Keratinocyte (primary cell): ENCODE measurements around the gene TSPEAR. TPM values are rescaled to one million over a fixed set of nuclear protein-coding genes. Genes with fewer than 3 reads are reported as not detected.
"Not testable (repeated sequence)": the region's sequence is repeated elsewhere in the genome, so short reads cannot be mapped to it uniquely, and the experiment has no call there.

Source experiments
- DNase-seq: peaks from one replicate; pipeline ENCODE4 v3.0.0-alpha.2; 2011; ENCODE audit warnings: low read depth, missing footprints, low spot score
- FAIRE-seq: peaks from 2 replicates; lab custom pipeline; 2011; peaks lifted over from hg19 to GRCh38; lab: Jason Lieb, UNC
- H2AFZ ChIP-seq: 2 replicates; pipeline ENCODE4 v1.6.0; 2012; ENCODE audit warnings: low read length, control low read depth, inconsistent platforms; ENCODE audit not compliant: control insufficient read depth
- H3K27ac ChIP-seq: 2 replicates; pipeline ENCODE4 v1.5.1; 2011; ENCODE audit warnings: low read length; ENCODE audit not compliant: control insufficient read depth, insufficient read depth
- H3K27me3 ChIP-seq: 3 replicates; pipeline ENCODE4 v1.6.0; 2011; ENCODE audit warnings: low read length; ENCODE audit not compliant: control insufficient read depth, insufficient read depth; ENCODE audit errors: extremely low read depth
- H3K36me3 ChIP-seq, 2 experiments: 2 replicates in 1 of 2; 3 replicates in 1 of 2; pipeline ENCODE4 v1.5.1; 2011; ENCODE audit warnings: low read length in 2 of 2, mild to moderate bottlenecking in 1 of 2; ENCODE audit not compliant: control insufficient read depth in 2 of 2, insufficient read depth in 2 of 2; ENCODE audit errors: extremely low read depth in 1 of 2
- H3K4me1 ChIP-seq: 3 replicates; pipeline ENCODE4 v1.5.1; 2011; ENCODE audit warnings: low read length; ENCODE audit not compliant: control insufficient read depth, insufficient read depth; ENCODE audit errors: extremely low read depth
- H3K4me2 ChIP-seq: 3 replicates; pipeline ENCODE4 v1.6.0; 2011; ENCODE audit warnings: low read depth, low read length; ENCODE audit not compliant: control insufficient read depth, insufficient read depth; ENCODE audit errors: extremely low read depth
- H3K4me3 ChIP-seq, 3 experiments: fragments of 200-600 bp in 1 of 3; sonication (generic) in 1 of 3; 2 replicates in 2 of 3; 3 replicates in 1 of 3; pipeline ENCODE4 v1.5.1; 2011 to 2016; ENCODE audit warnings: low read length in 3 of 3, mild to moderate bottlenecking in 3 of 3, control low read depth in 2 of 3, inconsistent platforms in 1 of 3, low read depth in 1 of 3, mixed read lengths in 1 of 3, mixed run types in 1 of 3, moderate library complexity in 1 of 3; ENCODE audit not compliant: control insufficient read depth in 2 of 3, insufficient read depth in 2 of 3; ENCODE audit errors: extremely low read depth in 1 of 3
- H3K79me2 ChIP-seq: 2 replicates; pipeline ENCODE4 v1.6.0; 2012; ENCODE audit warnings: low read length; ENCODE audit not compliant: control insufficient read depth, insufficient read depth
- H3K9ac ChIP-seq: 3 replicates; pipeline ENCODE4 v1.6.0; 2011; ENCODE audit warnings: low read length; ENCODE audit not compliant: control insufficient read depth, insufficient read depth; ENCODE audit errors: extremely low read depth
- H3K9me1 ChIP-seq: 3 replicates; pipeline ENCODE4 v1.6.0; 2011; ENCODE audit warnings: low read length; ENCODE audit not compliant: control insufficient read depth, insufficient read depth; ENCODE audit errors: extremely low read depth
- H3K9me3 ChIP-seq: 2 replicates; pipeline ENCODE4 v1.5.1; 2012; ENCODE audit warnings: low read depth, low read length; ENCODE audit not compliant: control insufficient read depth
- H4K20me1 ChIP-seq: 3 replicates; pipeline ENCODE4 v1.6.0; 2011; ENCODE audit warnings: low read length; ENCODE audit not compliant: control insufficient read depth, insufficient read depth; ENCODE audit errors: extremely low read depth
- EZH2 ChIP-seq: IDR thresholded peaks from one replicate; pipeline ENCODE4 v1.6.1; 2012; ENCODE audit warnings: inconsistent platforms, mild to moderate bottlenecking, low read length, moderate library complexity
- dilution Hi-C: fragments of 300-500 bp; cut with MboI; formaldehyde crosslinking; loops from one replicate; pipeline ENCODE4 v1.7.0; 2020; ENCODE audit warnings: low sequenced_read_pairs; ENCODE audit not compliant: extremely low pct_ligation_motif_present
- polyA plus RNA-seq, 5 experiments: library from polyadenylated mRNA; depleted of rRNA in 3 of 5; stranded (reverse) in 3 of 5; stranded (forward) in 1 of 5; unstranded in 1 of 5; fragments of >200 nt; gene quantifications; 1 replicate in 1 of 5; 2 replicates in 3 of 5; 3 replicates in 1 of 5; pipeline versions ENCODE4 v1.2.1 to v1.2.3, GENCODE V29; 2011 to 2012; ENCODE audit warnings: missing spikeins in 2 of 5, low read depth in 1 of 5, low replicate concordance in 1 of 5
- TF ChIP-seq, protein P1 (sequence below), 3 experiments: IDR thresholded peaks in 1 of 3; conservative IDR thresholded peaks in 1 of 3; optimal IDR thresholded peaks in 1 of 3; 2 replicates in 2 of 3; 3 replicates in 1 of 3; pipeline versions ENCODE3 to v1.5.1; 2011; ENCODE audit warnings: low read length in 3 of 3, mild to moderate bottlenecking in 3 of 3, moderate library complexity in 2 of 3, control low read depth in 1 of 3, inconsistent platforms in 1 of 3; ENCODE audit not compliant: insufficient read depth in 2 of 3; ENCODE audit errors: extremely low read depth in 1 of 3

Gene TSPEAR
- polyA plus RNA-seq, 1 donor (not counting 4 experiments of a cell fraction or from before 2014, with no cell fraction given) = 0.12 TPM

DNA sequence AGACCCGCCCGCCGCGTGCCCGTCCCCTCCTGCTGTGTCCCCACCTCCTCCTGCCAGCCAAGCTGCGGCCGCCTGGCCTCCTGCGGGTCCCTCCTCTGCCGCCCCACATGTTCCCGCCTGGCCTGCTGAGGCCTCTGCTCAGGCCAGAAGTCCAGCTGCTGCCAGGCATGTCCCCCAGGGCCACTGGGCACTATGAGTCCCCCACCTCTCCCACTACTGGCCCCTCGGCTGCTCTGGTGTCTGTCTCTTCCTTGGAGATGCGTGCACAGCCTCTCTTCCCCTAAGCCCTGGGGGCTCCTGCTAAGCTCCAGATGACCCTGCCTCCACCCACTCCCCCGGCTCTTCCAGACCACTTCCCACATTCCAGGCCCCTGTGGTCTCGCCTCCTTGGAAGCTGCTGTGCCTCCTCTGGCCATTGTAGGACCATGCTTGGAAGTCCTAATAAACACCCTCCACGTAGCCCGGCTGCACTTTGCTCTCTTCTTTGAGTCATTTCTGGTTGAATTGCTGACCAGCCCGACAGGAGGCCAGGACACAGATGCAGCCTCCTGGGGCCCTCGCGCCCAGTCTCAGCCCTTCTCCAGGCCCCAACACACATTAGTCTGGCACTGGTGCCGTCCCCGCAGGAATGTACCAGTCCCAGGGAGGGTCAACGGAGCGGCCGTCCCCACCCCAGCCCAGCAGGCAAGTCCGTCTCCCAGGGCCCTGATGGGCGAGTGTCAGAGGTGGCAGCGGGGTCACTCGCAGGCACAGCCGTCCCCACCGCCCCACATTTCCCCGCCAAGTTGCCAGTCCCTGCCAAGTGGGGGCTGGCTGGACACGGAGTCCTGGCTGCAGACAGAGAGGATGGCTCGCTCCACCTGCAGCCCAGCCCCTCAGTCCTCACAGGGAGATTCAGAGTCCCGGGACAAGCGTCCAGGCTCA is 13.3 kb downstream of the TSPEAR start:
- no peak overlapping the region for H3K4me3 ChIP-seq
- no peaks in the 10 kb centered on the region for H3K4me1 ChIP-seq
- TF ChIP-seq, protein P1, sequence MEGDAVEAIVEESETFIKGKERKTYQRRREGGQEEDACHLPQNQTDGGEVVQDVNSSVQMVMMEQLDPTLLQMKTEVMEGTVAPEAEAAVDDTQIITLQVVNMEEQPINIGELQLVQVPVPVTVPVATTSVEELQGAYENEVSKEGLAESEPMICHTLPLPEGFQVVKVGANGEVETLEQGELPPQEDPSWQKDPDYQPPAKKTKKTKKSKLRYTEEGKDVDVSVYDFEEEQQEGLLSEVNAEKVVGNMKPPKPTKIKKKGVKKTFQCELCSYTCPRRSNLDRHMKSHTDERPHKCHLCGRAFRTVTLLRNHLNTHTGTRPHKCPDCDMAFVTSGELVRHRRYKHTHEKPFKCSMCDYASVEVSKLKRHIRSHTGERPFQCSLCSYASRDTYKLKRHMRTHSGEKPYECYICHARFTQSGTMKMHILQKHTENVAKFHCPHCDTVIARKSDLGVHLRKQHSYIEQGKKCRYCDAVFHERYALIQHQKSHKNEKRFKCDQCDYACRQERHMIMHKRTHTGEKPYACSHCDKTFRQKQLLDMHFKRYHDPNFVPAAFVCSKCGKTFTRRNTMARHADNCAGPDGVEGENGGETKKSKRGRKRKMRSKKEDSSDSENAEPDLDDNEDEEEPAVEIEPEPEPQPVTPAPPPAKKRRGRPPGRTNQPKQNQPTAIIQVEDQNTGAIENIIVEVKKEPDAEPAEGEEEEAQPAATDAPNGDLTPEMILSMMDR (optimal IDR thresholded peaks at IDR 0.05 in 1 of 3, IDR thresholded peaks at IDR 0.05 in 1 of 3, conservative IDR thresholded peaks at IDR 0.05 in 1 of 3; ENCODE audit: extremely low read depth in 1 of 3, insufficient read depth in 2 of 3, low read length in 3 of 3) = no peak
- TF ChIP-seq EZH2 = no peak
- H3K27ac ChIP-seq = no peak overlapping the region
- FAIRE-seq = no peak
- H3K9me3 ChIP-seq = no peaks in the 10 kb centered on the region
- no peak overlapping the region for H3K9ac ChIP-seq
- no peaks in the 10 kb centered on the region for H3K36me3 ChIP-seq
- H2AFZ ChIP-seq = no peak overlapping the region
- H4K20me1 ChIP-seq = no peaks in the 10 kb centered on the region
- no peak for DNase-seq
- no peaks in the 10 kb centered on the region for H3K79me2 ChIP-seq
- peaks cover 14% of the 10 kb centered on the region for H3K27me3 ChIP-seq
- H3K4me2 ChIP-seq = no peak overlapping the region
- dilution Hi-C loops = no loop called here
- no peaks in the 10 kb centered on the region for H3K9me1 ChIP-seq

DNA sequence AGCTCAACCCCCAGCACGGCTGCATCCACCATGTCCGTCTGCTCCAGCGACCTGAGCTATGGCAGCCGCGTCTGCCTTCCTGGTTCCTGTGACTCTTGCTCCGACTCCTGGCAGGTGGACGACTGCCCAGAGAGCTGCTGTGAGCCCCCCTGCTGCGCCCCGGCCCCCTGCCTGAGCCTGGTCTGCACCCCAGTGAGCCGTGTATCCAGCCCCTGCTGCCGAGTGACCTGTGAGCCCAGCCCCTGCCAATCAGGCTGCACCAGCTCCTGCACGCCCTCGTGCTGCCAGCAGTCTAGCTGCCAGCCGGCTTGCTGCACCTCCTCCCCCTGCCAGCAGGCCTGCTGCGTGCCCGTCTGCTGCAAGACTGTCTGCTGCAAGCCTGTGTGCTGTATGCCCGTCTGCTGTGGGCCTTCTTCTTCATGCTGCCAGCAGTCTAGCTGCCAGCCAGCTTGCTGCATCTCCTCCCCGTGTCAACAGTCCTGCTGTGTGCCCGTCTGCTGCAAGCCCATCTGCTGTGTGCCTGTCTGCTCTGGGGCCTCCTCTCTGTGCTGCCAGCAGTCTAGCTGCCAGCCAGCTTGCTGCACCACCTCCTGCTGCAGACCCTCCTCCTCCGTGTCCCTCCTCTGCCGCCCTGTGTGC is 14.1 kb downstream of the TSPEAR start, which contains the start of gene KRTAP10-12:
Gene KRTAP10-12 (plus strand): TSS at position 1 of the 639 bp plus-strand sequence. CDS start 30 bp downstream, at position 31.
- H4K20me1 ChIP-seq, FAIRE-seq, H3K9me3 ChIP-seq, H3K36me3 ChIP-seq, H3K4me3 ChIP-seq, dilution Hi-C loops, H3K27ac ChIP-seq, H3K4me2 ChIP-seq, DNase-seq, H3K79me2 ChIP-seq, H3K9ac ChIP-seq, H2AFZ ChIP-seq, H3K4me1 ChIP-seq, H3K9me1 ChIP-seq: not testable (repeated sequence)
- peaks cover 14% of the 10 kb centered on the region for H3K27me3 ChIP-seq
